NCI-H2196 (cell line): ENCODE results near the gene UST.
"Not testable (repeated sequence)": the region's sequence is repeated elsewhere in the genome, so short reads cannot be mapped to it uniquely, and the experiment has no call there.

Experiments used
- DNase-seq: peaks from one replicate; lab custom pipeline; 2025; ENCODE audit not compliant: unreplicated experiment; lab: John Stamatoyannopoulos, UW

UST gene

DNA sequence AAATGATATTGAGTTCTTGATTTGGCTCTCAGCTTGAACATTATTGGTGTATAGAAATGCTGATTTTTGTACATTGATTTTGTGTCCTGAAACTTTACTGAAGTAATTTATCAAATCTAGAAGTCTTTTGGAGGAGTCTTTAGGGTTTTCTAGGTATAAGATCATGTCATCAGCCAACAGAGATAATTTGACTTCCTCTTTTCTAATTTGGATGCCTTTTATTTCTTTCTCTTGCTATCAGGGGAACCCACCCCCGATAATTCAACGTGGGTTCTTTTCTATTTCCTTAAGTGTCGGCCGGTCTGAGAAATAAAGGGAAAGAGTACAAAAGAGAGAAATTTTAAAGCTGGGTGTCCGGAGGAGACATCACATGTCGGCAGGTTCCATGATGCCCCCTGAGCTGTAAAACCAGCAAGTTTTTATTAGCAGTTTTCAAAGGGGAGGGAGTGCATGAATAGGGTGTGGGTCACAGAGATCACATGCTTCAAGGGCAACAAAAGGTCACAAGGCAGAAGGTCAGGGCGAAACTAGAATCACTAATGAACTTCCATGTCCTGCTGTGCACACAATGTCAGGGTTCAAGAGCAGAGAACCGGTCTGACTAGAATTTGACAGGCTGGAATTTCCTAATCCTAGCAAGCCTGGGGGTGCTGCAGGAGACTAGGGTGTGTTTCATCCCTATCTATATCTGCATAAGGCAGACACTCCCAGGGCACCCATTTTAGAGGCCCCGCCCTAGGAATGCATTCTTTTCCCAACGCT, 17.6 kb downstream of the UST start:
- not testable (repeated sequence) for DNase-seq

- no peak for DNase-seq
Observed at GRCh38 chr6:148765898-148766808, 19.3 kb downstream of the UST start.

GRCh38 chr6:148768646-148769270, 21.9 kb downstream of the UST start:
- DNase-seq: no peak

DNA sequence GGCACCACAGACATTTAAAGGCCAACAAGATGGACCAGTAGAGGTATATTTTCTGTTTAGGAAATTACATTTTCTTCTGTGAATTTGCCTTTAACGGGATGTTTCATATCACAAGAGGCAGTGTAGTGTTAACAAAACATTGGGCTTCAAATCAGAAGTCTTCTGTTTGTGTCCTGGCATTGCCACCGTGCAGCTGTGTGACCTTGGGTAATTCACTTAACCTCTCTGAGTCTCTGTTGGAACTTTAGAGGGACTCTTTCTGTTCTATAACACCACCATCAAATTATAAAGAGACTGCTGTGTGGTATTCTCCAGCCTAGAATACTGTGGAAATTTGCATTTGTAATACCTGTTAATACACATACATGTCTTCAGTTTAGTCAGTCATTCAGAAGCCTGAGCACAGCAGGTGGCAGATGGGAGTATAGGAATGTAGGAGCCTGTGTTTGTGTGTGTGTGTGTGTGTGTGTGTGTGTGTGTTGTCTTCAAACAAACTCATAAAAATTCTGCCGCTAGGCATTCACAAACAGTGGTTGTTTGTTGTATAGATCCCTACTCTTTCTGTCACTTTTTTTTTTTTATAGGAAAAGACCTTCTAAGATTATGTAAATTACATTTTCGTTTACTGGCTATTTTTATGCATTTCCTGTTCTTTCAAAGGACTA, 22.6 kb downstream of the UST start:
- DNase-seq: no peak

DNA sequence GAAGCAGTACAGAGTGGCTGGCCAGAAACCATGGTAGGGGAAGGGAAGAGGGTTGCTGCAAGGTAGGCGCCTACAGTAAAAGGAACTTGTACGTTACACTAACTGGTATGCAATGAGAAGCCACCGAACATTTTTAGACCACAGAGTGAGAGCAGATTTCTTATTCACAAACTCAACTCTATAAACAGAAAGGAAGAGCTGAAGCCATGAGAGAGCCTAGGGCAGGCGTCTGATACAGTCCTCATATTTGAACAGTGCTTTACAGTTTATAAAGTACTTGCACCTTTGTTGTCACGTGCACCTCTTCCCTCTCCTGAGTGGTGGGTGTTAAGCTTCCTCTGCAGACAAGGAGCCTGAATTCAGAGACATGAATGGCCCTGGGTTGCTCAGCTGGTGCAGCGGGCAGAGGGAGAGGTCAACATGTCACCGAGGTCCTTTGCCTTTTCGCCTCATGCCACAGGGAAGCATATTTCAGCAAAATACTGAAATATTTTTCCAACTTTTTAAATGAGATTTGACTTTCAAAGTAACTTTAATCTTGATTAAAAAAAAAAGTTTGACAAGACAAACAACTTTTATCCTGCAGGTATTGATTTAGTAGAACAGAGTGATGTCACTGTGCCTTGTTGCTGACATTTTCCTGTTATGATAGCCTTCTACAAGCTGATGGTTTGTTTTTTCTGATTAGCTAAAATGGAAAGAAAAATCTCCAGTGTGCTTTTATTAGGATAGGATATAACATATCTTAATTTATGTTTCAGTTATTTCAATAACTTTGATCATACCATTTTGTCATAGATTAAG, 23.8 kb downstream of the UST start:
- DNase-seq: no peak

DNA sequence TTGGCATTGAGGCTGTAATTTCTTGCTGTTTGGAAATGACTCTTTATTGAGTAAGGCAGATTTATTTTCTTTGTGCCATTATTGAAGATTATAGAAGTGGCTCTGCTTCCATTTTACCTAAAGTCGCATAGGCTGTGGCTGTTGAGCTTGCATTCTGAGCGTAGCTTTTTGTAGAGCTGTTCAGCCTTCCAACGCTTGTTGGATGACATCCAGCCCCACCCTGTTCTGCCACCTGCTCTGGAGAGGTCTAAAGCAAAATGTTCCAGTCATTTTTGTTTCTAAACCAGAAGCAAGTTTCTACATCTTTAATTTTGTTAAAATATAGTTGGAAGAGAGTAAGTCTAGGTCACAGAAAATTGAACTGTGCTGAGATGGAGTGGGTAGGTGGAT, 24.4 kb downstream of the UST start:
- DNase-seq: no peak

GRCh38 chr6:148771896-148772554, 25.2 kb downstream of the UST start:
- no peak for DNase-seq

DNA sequence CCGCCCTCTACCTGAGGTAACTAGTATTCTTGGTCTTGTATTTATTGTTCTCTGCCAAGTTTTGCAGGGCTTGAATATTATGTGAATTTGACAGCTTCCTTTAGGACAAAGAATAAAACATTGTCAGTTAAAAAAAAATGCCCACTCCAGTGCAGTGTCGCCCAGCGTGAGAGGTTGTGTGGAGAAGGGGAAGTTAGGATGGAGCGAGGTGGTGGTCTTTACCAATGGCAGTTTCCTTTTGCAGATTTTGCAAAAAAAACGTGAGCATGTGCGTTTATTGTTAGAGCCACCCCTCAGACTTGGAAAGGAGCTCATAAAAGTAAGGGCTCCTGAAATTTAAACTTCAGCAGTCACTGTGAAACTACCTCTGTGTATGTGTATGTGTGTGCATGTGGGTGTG, 28.3 kb downstream of the UST start:
- DNase-seq: no peak

DNA sequence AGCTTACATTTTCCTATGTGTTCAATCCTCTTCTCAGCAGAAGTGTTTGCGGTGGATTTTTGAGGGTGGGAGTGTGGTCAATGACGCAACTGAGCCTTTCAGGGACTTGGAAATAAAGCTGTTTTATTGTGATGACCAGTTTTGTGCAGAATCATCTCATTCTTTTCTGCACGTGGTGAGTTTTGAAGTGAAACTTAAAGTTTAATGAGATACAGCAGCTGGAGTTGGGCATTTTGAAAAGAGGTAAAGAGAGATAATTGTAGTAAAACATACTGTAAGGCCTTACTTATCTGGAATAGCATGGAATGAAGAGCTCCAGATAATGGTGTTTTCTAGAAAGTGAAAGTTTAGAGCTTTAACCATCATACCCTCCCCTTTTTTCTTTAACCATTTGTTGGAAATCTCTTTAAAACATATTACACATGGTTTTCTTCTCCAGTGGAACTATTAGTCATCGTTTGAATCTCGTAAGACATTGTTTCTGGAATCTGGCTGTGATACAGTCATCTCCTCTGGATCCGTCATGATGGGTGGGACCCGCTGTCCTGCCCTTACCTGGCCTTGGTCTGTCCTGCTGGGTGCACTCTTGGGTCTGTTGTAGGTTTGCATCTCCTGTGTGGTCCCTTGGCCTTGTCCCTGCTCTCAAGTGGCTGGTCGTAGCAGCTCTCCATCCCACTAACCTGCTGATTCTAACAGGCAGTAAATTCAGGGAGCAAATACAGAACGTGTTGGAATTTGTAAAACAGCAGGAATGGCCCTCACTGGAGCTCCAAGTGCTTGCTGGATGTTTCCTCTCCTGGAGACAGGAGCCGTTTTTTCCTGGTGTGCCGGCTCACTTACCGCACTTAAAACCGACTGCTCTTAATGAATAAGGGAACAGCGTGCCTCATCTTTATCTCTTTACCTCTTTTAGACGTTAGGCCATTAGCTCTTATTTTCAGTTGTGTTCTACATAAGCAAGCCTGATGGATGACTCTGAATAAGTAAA, 29.8 kb downstream of the UST start:
- no peak for DNase-seq

- no peak for DNase-seq
Observed at GRCh38 chr6:148779142-148779562, 32.3 kb downstream of the UST start.

DNA sequence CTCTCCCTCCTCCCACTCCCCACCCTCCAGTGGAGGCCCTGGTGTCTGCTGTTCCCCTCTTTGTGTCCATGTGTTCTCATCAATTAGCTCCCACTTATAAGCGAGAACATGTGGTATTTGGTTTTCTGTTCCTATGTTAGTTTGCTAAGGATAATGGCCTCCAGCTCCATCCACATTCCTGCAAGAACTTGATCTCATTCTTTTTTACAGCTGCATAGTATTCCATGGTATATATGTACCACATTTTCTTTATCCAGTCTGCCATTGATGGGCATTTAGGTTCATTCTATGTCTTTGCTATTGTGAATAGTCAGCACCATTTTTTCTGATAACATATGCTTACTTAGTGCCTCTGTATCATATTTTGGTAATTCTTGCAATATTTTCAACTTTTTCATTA, 33.6 kb downstream of the UST start:
- DNase-seq: not testable (repeated sequence)

GRCh38 chr6:148780918-148781436, 34.1 kb downstream of the UST start:
- no peak for DNase-seq

- DNase-seq: no peak
Observed at GRCh38 chr6:148789948-148790347, 43.1 kb downstream of the UST start.

- no peak for DNase-seq
Observed at GRCh38 chr6:148790404-148790803, 43.6 kb downstream of the UST start.

- no peak for DNase-seq
Observed at GRCh38 chr6:148790817-148791216, 44.0 kb downstream of the UST start.

- no peak for DNase-seq
Observed at GRCh38 chr6:148791372-148791771, 44.5 kb downstream of the UST start.

GRCh38 chr6:148793721-148794120, 46.9 kb downstream of the UST start:
- no peak for DNase-seq

GRCh38 chr6:148794797-148795196, 48.0 kb downstream of the UST start:
- no peak for DNase-seq
